HG02973 (cell line): Measurements from ENCODE around the gene UBL4B.

Experiments
- ATAC-seq: cut with Tn5 transposase; IDR thresholded peaks from one replicate; pipeline ENCODE4 v1.9.1; 2021; ENCODE audit warnings: moderate library complexity; ENCODE audit not compliant: unreplicated experiment

The UBL4B gene

GRCh38 chr1:110152133-110152785, 40.0 kb downstream of the UBL4B start:
- no peak for ATAC-seq

DNA sequence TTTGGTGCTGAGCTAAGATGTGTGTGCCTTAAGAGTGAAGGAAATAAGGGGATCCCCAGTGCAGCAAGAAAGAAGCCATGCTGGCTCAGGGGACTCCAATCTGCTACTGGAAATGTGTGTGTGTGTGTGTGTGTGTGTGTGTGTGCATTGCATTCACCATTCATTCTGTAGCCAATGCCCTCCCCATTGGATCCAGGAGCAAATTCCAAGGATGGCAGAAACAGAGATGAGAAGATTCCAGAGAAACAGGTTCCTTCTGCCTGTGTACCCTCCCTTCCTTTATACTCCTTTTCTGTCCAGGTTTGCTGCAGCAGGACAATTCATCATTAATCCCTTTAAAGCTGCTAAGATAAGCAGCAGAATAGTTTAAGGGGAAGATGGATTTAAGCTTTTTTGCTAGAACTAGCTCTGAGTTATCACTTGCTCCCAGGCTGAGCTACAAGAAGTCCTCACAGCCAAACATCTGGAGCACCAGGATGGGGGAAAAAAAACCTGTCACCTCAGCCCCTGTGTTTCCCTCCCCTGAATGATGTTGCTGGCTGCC, 41.2 kb downstream of the UBL4B start:
- ATAC-seq = no peak

DNA sequence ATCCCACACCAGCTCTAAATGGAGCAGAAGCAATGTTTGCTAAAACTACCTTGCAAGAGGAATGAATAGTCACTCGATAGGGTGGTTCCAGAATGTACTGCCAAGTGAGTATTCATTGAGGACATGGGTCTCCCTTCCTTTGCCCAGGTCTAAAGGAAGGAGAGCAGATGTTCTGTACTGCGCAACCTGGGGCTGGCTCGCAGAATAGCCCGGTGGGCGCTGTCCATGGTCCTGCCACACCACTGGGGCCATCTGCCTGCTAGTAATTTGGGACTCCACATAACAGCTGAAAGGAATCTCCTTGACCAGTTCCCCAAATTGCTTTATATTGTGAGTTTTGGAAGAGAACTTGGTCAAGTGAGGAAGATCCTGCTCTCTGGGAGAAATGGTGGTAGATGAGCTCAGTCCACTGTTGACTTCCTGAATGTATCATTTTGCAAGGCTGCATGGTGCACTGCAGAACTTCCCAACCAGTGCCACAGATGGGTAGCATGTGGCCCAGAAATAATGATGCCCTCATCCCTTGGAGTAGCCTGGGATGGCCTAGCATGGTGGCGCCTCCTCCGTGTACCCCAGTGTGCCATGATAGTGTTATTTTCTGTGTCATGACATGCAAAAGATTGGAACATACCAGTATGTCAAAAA, 43.8 kb downstream of the UBL4B start:
- no peak for ATAC-seq

DNA sequence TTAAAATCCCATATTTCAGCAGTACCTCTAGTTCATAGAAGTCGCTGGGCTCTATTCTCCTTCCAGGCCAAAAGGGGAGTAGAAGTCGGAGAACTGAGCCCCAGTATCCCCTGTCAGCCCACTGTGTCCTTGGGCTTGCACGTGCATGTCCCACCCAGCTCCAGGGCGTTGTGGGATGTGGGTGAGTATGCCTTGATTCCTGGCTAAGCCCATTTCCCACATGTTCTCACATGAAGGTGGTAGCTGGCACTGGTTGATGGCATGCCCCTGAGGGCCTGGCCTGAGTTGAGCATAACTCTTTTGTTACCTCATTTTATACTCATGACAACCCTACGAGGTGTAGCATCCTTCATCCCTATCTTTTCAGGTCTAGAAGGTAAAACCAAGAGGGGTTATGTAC, 46.0 kb downstream of the UBL4B start:
- no peak for ATAC-seq

DNA sequence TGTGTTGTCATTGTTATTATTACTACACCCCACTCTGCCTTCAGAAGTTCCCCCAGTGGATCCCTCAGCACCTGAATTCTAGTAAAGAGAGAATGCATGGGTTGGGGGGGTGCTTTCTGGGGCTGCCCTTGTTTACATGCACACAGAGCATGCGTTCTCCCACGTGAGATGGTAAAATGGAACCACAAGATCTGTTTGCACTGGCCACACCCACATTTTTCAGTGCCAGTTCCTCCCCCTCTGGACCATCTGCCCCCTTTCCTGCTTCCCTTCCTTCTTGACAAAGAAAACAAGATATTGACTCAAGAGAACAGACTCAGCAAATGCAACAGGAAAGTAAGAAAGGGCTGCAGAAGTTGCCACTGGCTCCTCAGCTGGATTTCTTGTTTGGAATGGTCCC, 46.9 kb downstream of the UBL4B start:
- ATAC-seq = no peak

- no peak for ATAC-seq
Observed at GRCh38 chr1:110160538-110161100, 48.4 kb downstream of the UBL4B start.

DNA sequence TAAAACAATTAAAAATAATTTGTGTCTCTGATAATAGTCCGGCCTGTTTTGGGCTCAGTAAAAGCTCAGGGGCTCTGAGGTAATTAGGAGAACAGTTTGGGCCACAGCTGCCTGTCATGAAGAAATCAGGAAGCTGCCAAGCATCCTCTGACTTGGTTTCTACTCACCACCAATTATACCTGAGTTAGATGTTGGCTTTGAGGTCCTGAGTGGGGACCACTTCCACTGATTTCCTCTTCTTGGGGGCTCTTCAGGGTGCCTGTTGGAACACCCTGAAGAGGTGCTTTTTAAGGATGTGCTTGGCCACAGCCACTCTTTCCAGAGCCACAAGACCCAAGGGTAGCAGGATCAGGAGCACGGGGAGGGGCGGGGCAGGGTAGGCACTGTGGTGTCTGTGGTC, 48.9 kb downstream of the UBL4B start:
- no peak for ATAC-seq

DNA sequence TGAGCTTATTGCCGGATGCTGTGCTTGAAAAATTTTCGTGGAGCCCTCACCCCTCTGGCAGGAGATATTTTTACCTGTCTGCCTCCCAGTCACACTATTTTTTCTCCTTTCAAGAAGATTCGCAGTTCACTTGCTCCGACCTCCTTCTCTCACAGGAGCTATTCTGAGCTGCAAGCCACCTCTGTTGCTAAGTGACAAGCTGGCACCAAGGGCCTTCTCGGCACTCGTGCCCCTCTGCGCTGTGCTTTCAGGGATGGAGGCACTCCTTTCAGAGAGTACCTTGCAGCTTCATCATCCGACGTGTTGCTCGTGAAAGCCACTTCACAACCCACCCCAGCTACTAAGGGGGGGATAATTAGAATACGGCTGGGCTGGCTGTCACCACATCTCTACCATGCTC, 49.6 kb downstream of the UBL4B start:
- ATAC-seq = no peak
